HEK293 (cell line): ENCODE results near the gene RUFY4.

Experiments used
- CTCF ChIA-PET: fragments of 350-600 bp; formaldehyde crosslinking; extraction: SDS; loops from one replicate; lab custom pipeline; 2021; ENCODE audit warnings: antibody characterized with exemption; lab: Yijun Ruan, JAX
- POLR2A ChIA-PET: fragments of 300-600 bp; formaldehyde crosslinking; extraction: SDS; loops from one replicate; lab custom pipeline; 2020; ENCODE audit warnings: antibody characterized with exemption, inconsistent platforms; lab: Yijun Ruan, JAX
- H3K27ac ChIP-seq: fragments of 200-500 bp; sonication (Bioruptor generic); 2 replicates; pipeline ENCODE4 v1.5.1; 2014; ENCODE audit warnings: low read depth, low read length, control low read depth, inconsistent platforms; ENCODE audit errors: extremely low read depth
- H3K36me3 ChIP-seq, 2 experiments: fragments of 200-500 bp in 1 of 2; sonication (Bioruptor generic) in 1 of 2; 1 replicate in 1 of 2; 2 replicates in 1 of 2; pipeline ENCODE4 v1.5.1; 2014 to 2017; ENCODE audit warnings: inconsistent platforms in 2 of 2, low read length in 2 of 2; ENCODE audit not compliant: control insufficient read depth in 2 of 2, insufficient read depth in 1 of 2
- H3K4me1 ChIP-seq: fragments of 200-500 bp; sonication (Bioruptor generic); 2 replicates; pipeline ENCODE4 v1.5.1; 2014; ENCODE audit warnings: mild to moderate bottlenecking, low read length, inconsistent platforms; ENCODE audit not compliant: control insufficient read depth, insufficient read depth
- H3K4me3 ChIP-seq: 2 replicates; pipeline ENCODE4 v1.5.1; 2011; ENCODE audit warnings: low read depth, mild to moderate bottlenecking, control low read depth, low read length, moderate library complexity
- H3K9me3 ChIP-seq: fragments of 200-500 bp; sonication (Bioruptor generic); 2 replicates; pipeline ENCODE4 v1.5.1; 2014; ENCODE audit warnings: low read depth, low read length, inconsistent platforms; ENCODE audit not compliant: control insufficient read depth, insufficient read depth
- PBX3 ChIP-seq: sonication (generic); formaldehyde crosslinking; IDR thresholded peaks from 2 replicates; pipeline ENCODE4 v1.8.1; 2022; ENCODE audit warnings: mild to moderate bottlenecking, moderate library complexity, missing genetic modification reagents
- ZBTB11 ChIP-seq: fragments of 450-650 bp; formaldehyde crosslinking; conservative IDR thresholded peaks from 2 replicates; pipeline ENCODE4 v1.5.1; 2016; ENCODE audit warnings: low read depth, missing biosample characterization, missing genetic modification characterization
- ZNF132 ChIP-seq: fragments of 450-650 bp; formaldehyde crosslinking; IDR thresholded peaks from 2 replicates; pipeline ENCODE4 v1.5.1; 2017; ENCODE audit warnings: missing biosample characterization, missing genetic modification characterization, borderline replicate concordance
- ZNF184 ChIP-seq: fragments of 450-650 bp; IDR thresholded peaks from 2 replicates; pipeline ENCODE4 v1.5.1; 2018; ENCODE audit warnings: missing biosample characterization, mild to moderate bottlenecking, missing genetic modification characterization
- ZNF248 ChIP-seq: fragments of 450-650 bp; formaldehyde crosslinking; IDR thresholded peaks from 2 replicates; pipeline ENCODE4 v1.5.1; 2017; ENCODE audit warnings: missing biosample characterization, missing genetic modification characterization
- ZNF280D ChIP-seq: fragments of 450-650 bp; formaldehyde crosslinking; IDR thresholded peaks from 2 replicates; pipeline ENCODE4 v1.5.1; 2016; ENCODE audit warnings: missing biosample characterization, missing genetic modification characterization
- ZNF341 ChIP-seq: fragments of 450-650 bp; formaldehyde crosslinking; IDR thresholded peaks from 2 replicates; pipeline ENCODE4; 2016; ENCODE audit warnings: low read depth, missing biosample characterization, missing genetic modification characterization
- ZNF654 ChIP-seq: fragments of 450-650 bp; formaldehyde crosslinking; IDR thresholded peaks from 2 replicates; pipeline ENCODE4 v1.5.1; 2016; ENCODE audit warnings: low read depth, missing biosample characterization, missing genetic modification characterization
- ZNF660 ChIP-seq: fragments of 450-650 bp; IDR thresholded peaks from 2 replicates; pipeline ENCODE4 v1.5.1; 2018; ENCODE audit warnings: missing biosample characterization, mild to moderate bottlenecking, missing genetic modification characterization
- ZNF670 ChIP-seq: fragments of 450-650 bp; formaldehyde crosslinking; IDR thresholded peaks from 2 replicates; pipeline ENCODE4 v1.5.1; 2016; ENCODE audit warnings: missing biosample characterization, missing genetic modification characterization, low read depth
- TF ChIP-seq, protein P1 (sequence below): fragments of 450-650 bp; formaldehyde crosslinking; IDR thresholded peaks from 2 replicates; pipeline ENCODE4 v1.5.1; 2017; ENCODE audit warnings: missing biosample characterization, missing genetic modification characterization
- TF ChIP-seq, protein P2 (sequence below): fragments of 450-650 bp; formaldehyde crosslinking; IDR thresholded peaks from 2 replicates; pipeline ENCODE4 v1.5.1; 2016; ENCODE audit warnings: missing biosample characterization, missing genetic modification characterization

RUFY4 gene

DNA sequence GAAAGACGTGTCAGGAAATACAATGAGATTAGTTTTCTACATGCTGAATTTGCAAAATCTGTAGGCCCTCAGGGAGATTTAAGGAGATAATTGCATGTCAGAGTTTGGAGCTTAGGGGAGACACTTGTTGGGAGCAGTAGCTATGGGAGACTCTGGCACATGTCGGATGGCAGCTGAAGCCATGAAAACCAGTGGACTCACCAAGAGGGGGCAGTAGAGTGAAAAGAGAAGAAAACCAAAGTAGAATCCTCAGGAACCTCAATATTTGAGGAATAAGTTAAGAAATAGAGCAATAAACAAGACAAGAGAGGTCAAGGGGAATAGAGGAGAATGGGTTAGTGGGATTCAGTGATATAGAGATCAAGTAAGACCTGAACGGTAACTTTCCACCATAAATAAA is 24.8 kb downstream of the RUFY4 start:
- Histone ChIP-seq H3K27ac (no peak overlapping the region), H3K36me3 (no peaks in the 10 kb centered on the region), H3K9me3 (no peaks in the 10 kb centered on the region), H3K4me3 (no peak overlapping the region), H3K4me1 (no peaks in the 10 kb centered on the region)
- ChIA-PET POLR2A (no interaction called here), CTCF (interaction anchor here (1.0 to 1.3 kb wide), 3 partner anchors 12 to 75 kb away, joined by 3 read pairs; no protein-coding TSS in a partner anchor)
- TF ChIP-seq ZNF280D (tag by site-specific recombination), result no peak
- no peak for TF ChIP-seq PBX3 (CRISPR knock-in tag)
- TF ChIP-seq, protein P1, sequence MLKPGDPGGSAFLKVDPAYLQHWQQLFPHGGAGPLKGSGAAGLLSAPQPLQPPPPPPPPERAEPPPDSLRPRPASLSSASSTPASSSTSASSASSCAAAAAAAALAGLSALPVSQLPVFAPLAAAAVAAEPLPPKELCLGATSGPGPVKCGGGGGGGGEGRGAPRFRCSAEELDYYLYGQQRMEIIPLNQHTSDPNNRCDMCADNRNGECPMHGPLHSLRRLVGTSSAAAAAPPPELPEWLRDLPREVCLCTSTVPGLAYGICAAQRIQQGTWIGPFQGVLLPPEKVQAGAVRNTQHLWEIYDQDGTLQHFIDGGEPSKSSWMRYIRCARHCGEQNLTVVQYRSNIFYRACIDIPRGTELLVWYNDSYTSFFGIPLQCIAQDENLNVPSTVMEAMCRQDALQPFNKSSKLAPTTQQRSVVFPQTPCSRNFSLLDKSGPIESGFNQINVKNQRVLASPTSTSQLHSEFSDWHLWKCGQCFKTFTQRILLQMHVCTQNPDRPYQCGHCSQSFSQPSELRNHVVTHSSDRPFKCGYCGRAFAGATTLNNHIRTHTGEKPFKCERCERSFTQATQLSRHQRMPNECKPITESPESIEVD (tag by site-specific recombination), result no peak
- no peak for TF ChIP-seq ZNF341 (tag by site-specific recombination)
- no peak for TF ChIP-seq ZNF654 (tag by site-specific recombination)
- no peak for TF ChIP-seq ZNF248
- no peak for TF ChIP-seq ZNF670 (tag by site-specific recombination)
- no peak for TF ChIP-seq ZNF132 (tag by site-specific recombination)
- no peak for TF ChIP-seq ZNF184
- TF ChIP-seq, protein P2, sequence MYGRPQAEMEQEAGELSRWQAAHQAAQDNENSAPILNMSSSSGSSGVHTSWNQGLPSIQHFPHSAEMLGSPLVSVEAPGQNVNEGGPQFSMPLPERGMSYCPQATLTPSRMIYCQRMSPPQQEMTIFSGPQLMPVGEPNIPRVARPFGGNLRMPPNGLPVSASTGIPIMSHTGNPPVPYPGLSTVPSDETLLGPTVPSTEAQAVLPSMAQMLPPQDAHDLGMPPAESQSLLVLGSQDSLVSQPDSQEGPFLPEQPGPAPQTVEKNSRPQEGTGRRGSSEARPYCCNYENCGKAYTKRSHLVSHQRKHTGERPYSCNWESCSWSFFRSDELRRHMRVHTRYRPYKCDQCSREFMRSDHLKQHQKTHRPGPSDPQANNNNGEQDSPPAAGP (tag by site-specific recombination), result no peak

DNA sequence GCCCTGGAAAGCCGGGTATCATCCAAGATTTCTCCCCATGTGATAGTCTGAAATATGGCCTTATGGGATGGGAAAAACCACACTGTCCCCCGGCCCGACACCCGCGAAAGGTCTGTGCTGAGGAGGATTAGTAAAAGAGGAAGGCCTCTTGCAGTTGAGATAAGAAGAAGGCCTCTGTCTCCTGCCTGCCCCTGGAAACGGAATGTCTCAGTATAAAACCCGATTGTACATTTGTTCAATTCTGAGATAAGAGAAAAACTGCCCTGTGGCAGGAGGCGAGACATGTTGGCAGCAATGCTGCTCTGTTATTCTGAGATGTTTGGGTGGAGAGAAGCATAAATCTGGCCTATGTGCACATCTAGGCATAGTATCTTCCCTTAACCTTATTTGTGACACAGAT is 26.8 kb downstream of the RUFY4 start:
- Histone ChIP-seq H3K4me3 (no peak overlapping the region), H3K4me1 (no peaks in the 10 kb centered on the region), H3K27ac (no peak overlapping the region), H3K9me3 (no peaks in the 10 kb centered on the region), H3K36me3 (no peaks in the 10 kb centered on the region)
- ChIA-PET POLR2A (no interaction called here), CTCF (no interaction called here)
- no peak for TF ChIP-seq ZNF660 (tag by site-specific recombination)
- no peak for TF ChIP-seq ZBTB11 (tag by site-specific recombination)
